ENCODE results near the gene ZSCAN31.
A peak's percentile ranks its signal among the peaks of the same experiment; 100 is the strongest.

The ZSCAN31 gene

GRCh38 chr6:28353981-28354676 lies 18.2 kb upstream of the ZSCAN31 start:
- no peaks in the 10 kb centered on the region for H3K9me3 ChIP-seq (ENCODE audit: control extremely low read depth in 1 of 5, control insufficient read depth in 4 of 5, insufficient read depth in 2 of 5, low read depth in 1 of 5, low read length in 4 of 5)
- no peaks in the 10 kb centered on the region for H3K27me3 ChIP-seq (replicated peaks in 2 of 5; ENCODE audit: control insufficient read depth in 4 of 5, insufficient read depth in 5 of 5, low read length in 4 of 5)
- H3K4me1 ChIP-seq (ENCODE audit: control extremely low read depth in 1 of 4, control insufficient read depth in 4 of 4, insufficient read depth in 4 of 4, low read length in 3 of 4) = peaks cover 10 to 54% (median 40%) of the 10 kb centered on the region in 4 experiments
- ChIA-PET CTCF (interaction anchor here (1.1 to 5.5 kb wide), 8 partner anchors 8 to 135 kb away, joined by 3 to 42 read pairs (median 4); partner anchors contain the start of gene ZSCAN31), POLR2A (no interaction called here)
- peak in 2 of 3 donors; percentile 50 to 51 for DNase-seq
- H3K4me3 ChIP-seq (ENCODE audit: control insufficient read depth in 1 of 7, extremely low read depth in 1 of 7, insufficient read depth in 4 of 7, low read depth in 2 of 7, low read length in 6 of 7) = no peak overlapping the region
- H3K27ac ChIP-seq (ENCODE audit: insufficient read depth in 1 of 2, low read depth in 1 of 2, low read length in 2 of 2, poor library complexity in 1 of 2, severe bottlenecking in 2 of 2) = peak overlapping the region in 1 of 2 experiments; percentile 62
- peaks cover 0 to 10% (median 1%) of the 10 kb centered on the region in 4 experiments for H3K36me3 ChIP-seq (ENCODE audit: control insufficient read depth in 4 of 4, insufficient read depth in 4 of 4, low read length in 3 of 4)
- WGBS (ENCODE audit: insufficient coverage) = 77% methylated on average over 11 of the region's 11 CpGs

DNA sequence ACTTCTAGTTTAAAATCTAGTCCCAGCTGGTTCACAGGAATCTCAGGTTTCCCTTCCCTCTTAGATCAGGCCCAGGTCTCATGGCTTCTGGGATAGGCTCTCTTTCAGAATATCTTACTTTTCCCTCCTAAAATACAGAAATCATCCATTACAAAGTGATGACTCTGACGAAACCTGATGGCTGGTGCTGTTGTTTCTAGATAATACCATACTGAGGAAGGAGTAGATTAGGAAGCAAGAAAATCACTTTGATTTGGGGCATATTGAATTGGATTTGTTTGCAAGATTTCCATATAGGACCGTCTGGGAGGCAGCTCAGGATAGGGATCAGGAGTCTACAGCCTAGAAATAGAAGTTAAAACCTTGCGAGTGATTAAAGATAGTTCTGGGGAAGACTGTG lies 17.4 kb upstream of the ZSCAN31 start:
- Histone ChIP-seq H3K9me3 (ENCODE audit: control extremely low read depth in 1 of 5, control insufficient read depth in 4 of 5, insufficient read depth in 2 of 5, low read depth in 1 of 5, low read length in 4 of 5) (no peaks in the 10 kb centered on the region), H3K4me3 (ENCODE audit: control insufficient read depth in 1 of 7, extremely low read depth in 1 of 7, insufficient read depth in 4 of 7, low read depth in 2 of 7, low read length in 6 of 7) (no peak overlapping the region), H3K27ac (ENCODE audit: insufficient read depth in 1 of 2, low read depth in 1 of 2, low read length in 2 of 2, poor library complexity in 1 of 2, severe bottlenecking in 2 of 2) (peak overlapping the region in 1 of 2 experiments; percentile 62), H3K27me3 (replicated peaks in 2 of 5; ENCODE audit: control insufficient read depth in 4 of 5, insufficient read depth in 5 of 5, low read length in 4 of 5) (no peaks in the 10 kb centered on the region), H3K4me1 (ENCODE audit: control extremely low read depth in 1 of 4, control insufficient read depth in 4 of 4, insufficient read depth in 4 of 4, low read length in 3 of 4) (peaks cover 10 to 54% (median 40%) of the 10 kb centered on the region in 4 experiments), H3K36me3 (ENCODE audit: control insufficient read depth in 4 of 4, insufficient read depth in 4 of 4, low read length in 3 of 4) (peaks cover 0 to 10% (median 1%) of the 10 kb centered on the region in 4 experiments)
- 93% methylated on average over 1 of the region's 3 CpGs for WGBS (ENCODE audit: insufficient coverage)
- ChIA-PET CTCF (interaction anchor here (1.1 to 5.5 kb wide), 4 partner anchors 9 to 30 kb away, joined by 3 to 42 read pairs (median 19); partner anchors contain the start of gene ZSCAN31), POLR2A (no interaction called here)
- no peak for DNase-seq

DNA sequence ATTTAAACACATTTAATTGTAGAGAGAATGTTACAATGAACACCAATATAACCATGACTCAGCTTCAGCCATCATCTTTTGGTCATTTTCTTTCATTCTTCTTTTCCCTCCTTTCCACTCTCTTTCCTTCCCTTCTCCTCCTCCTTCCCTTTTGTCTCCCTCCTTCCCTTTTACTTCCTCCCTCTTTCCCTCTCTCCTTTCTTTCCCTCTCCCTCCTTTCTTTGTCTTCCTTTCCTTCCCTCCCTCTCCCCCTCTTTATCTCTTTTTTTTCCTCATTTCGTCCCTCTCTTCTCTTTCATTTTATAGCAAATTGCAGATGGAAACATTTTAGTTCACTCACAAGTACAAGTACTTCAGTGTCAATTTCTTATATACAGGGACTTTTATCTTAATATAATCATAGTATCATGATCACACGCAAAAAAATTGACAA lies 15.6 kb upstream of the ZSCAN31 start:
- Histone ChIP-seq H3K9me3 (ENCODE audit: control extremely low read depth in 1 of 5, control insufficient read depth in 4 of 5, insufficient read depth in 2 of 5, low read depth in 1 of 5, low read length in 4 of 5) (no peaks in the 10 kb centered on the region), H3K27ac (ENCODE audit: insufficient read depth in 1 of 2, low read depth in 1 of 2, low read length in 2 of 2, poor library complexity in 1 of 2, severe bottlenecking in 2 of 2) (peak overlapping the region in 1 of 2 experiments; percentile 88), H3K4me1 (ENCODE audit: control extremely low read depth in 1 of 4, control insufficient read depth in 4 of 4, insufficient read depth in 4 of 4, low read length in 3 of 4) (peaks cover 13 to 46% (median 33%) of the 10 kb centered on the region in 4 experiments), H3K27me3 (replicated peaks in 2 of 5; ENCODE audit: control insufficient read depth in 4 of 5, insufficient read depth in 5 of 5, low read length in 4 of 5) (no peaks in the 10 kb centered on the region), H3K36me3 (ENCODE audit: control insufficient read depth in 4 of 4, insufficient read depth in 4 of 4, low read length in 3 of 4) (peaks cover 0 to 10% (median 1%) of the 10 kb centered on the region in 4 experiments), H3K4me3 (ENCODE audit: control insufficient read depth in 1 of 7, extremely low read depth in 1 of 7, insufficient read depth in 4 of 7, low read depth in 2 of 7, low read length in 6 of 7) (peak overlapping the region in 4 of 7 experiments; percentile 87 to 97 (median 92))
- ChIA-PET POLR2A (no interaction called here), CTCF (interaction anchor here (1.6 kb wide), 1 partner anchor 14 kb away, joined by 4 read pairs; no protein-coding TSS in a partner anchor)
- no CpG with 5 or more reads among the region's 2 CpGs for WGBS (ENCODE audit: insufficient coverage)
- DNase-seq = no peak

DNA sequence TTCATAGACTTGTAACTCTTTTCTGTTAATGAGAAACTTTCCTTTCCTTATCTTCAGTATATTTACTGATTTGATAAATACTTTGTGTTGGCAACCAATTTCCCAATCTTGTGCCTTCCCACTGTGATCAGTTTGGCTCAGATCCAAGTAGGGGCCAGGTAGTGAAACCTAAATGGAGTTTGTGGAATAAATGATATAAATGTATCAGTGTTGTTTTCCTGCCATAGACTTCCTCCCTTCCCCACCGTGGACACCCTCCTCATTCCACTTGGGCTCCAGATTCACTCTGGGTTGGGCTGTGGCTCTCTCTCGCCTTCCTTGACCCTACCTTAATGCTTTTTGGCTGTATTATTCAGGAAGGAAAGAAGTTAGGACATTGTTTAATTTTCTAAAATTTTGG lies 15.1 kb upstream of the ZSCAN31 start:
- no peaks in the 10 kb centered on the region for H3K27me3 ChIP-seq (replicated peaks in 2 of 5; ENCODE audit: control insufficient read depth in 4 of 5, insufficient read depth in 5 of 5, low read length in 4 of 5)
- H3K36me3 ChIP-seq (ENCODE audit: control insufficient read depth in 4 of 4, insufficient read depth in 4 of 4, low read length in 3 of 4) = peaks cover 0 to 10% (median 1%) of the 10 kb centered on the region in 4 experiments
- H3K27ac ChIP-seq (ENCODE audit: insufficient read depth in 1 of 2, low read depth in 1 of 2, low read length in 2 of 2, poor library complexity in 1 of 2, severe bottlenecking in 2 of 2) = peak overlapping the region in 1 of 2 experiments; percentile 88
- no CpG with 5 or more reads among the region's 2 CpGs for WGBS (ENCODE audit: insufficient coverage)
- POLR2A ChIA-PET = no interaction called here
- H3K4me1 ChIP-seq (ENCODE audit: control extremely low read depth in 1 of 4, control insufficient read depth in 4 of 4, insufficient read depth in 4 of 4, low read length in 3 of 4) = peaks cover 13 to 43% (median 29%) of the 10 kb centered on the region in 4 experiments
- CTCF ChIA-PET = interaction anchor here (1.6 kb wide), 2 partner anchors 13 to 70 kb away, joined by 4 read pairs; partner anchors contain the start of gene PGBD1
- H3K4me3 ChIP-seq (ENCODE audit: control insufficient read depth in 1 of 7, extremely low read depth in 1 of 7, insufficient read depth in 4 of 7, low read depth in 2 of 7, low read length in 6 of 7) = peak overlapping the region in 5 of 7 experiments; percentile 87 to 97 (median 92)
- DNase-seq = no peak
- H3K9me3 ChIP-seq (ENCODE audit: control extremely low read depth in 1 of 5, control insufficient read depth in 4 of 5, insufficient read depth in 2 of 5, low read depth in 1 of 5, low read length in 4 of 5) = no peaks in the 10 kb centered on the region

DNA sequence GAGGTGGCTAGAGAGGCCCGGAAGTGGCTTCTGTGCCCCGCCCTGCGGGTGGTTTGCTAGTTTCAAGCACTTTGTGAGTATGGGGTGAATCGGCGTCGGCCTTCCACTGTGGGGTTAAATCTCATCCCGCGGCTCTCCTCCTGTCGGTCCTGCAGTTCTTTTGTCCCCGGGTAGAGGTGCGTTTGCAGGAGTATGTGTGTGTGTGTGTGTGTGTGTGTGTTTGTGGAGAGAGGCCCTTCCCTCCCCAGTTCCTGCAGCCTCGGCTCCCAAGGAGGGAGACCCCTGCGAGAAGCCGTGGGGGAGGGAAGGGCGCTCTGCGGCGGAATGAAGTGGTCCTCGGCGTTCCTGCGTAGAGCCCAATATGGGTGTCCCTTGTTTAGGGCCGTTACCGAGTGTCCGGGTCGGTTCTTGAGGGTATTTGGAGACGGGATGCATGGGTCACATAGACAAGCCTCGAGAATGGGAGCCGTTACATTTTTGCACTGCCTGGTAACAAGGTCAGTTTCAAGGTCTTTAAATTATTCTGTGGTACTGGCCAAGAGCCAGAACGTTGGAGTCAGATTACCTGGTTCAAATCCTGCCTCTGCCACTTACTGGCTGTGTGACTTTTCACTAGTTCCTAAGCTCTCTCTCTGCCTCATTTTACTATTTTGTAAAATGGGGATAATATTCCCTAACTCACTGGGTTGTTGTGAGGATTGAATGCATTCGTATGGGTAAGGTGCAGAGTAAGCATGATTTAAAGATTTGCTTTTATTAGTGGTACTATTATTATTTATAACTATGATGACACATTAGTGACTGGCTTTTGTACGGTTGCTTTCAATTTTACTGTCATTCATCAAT lies 14.2 kb upstream of the ZSCAN31 start, which contains the start of gene ZKSCAN3:
TSS of gene ZKSCAN3 (plus strand) at position 56 of the 846 bp plus-strand sequence. CDS start 9,640 bp downstream, outside the sequence.
- peak; percentile 88 to 95 (median 92) for DNase-seq
- Histone ChIP-seq H3K27ac (ENCODE audit: insufficient read depth in 1 of 2, low read depth in 1 of 2, low read length in 2 of 2, poor library complexity in 1 of 2, severe bottlenecking in 2 of 2) (peak within 1 kb of the TSS; percentile 70 to 88), H3K4me3 (ENCODE audit: control insufficient read depth in 1 of 7, extremely low read depth in 1 of 7, insufficient read depth in 4 of 7, low read depth in 2 of 7, low read length in 6 of 7) (peak within 1 kb of the TSS; percentile 79 to 97 (median 91)), H3K4me1 (ENCODE audit: control extremely low read depth in 1 of 4, control insufficient read depth in 4 of 4, insufficient read depth in 4 of 4, low read length in 3 of 4) (peaks cover 10 to 36% (median 21%) of the 10 kb centered on the region in 4 experiments), H3K9me3 (ENCODE audit: control extremely low read depth in 1 of 5, control insufficient read depth in 4 of 5, insufficient read depth in 2 of 5, low read depth in 1 of 5, low read length in 4 of 5) (no peaks in the 10 kb centered on the region), H3K27me3 (replicated peaks in 2 of 5; ENCODE audit: control insufficient read depth in 4 of 5, insufficient read depth in 5 of 5, low read length in 4 of 5) (no peaks in the 10 kb centered on the region), H3K36me3 (ENCODE audit: control insufficient read depth in 4 of 4, insufficient read depth in 4 of 4, low read length in 3 of 4) (peaks cover 0 to 10% (median 1%) of the 10 kb centered on the region in 4 experiments)
- CTCF ChIA-PET = interaction anchor here (1.6 kb wide), 2 partner anchors 12 to 69 kb away, joined by 4 read pairs; partner anchors contain the start of gene PGBD1
- 0% methylated on average over 23 of the region's 30 CpGs for WGBS (ENCODE audit: insufficient coverage)
- POLR2A ChIA-PET = interaction anchor here (0.6 to 1.0 kb wide), 3 partner anchors 14 to 209 kb away, joined by 4 to 9 read pairs (median 5); partner anchors contain the start of gene ZSCAN31

GRCh38 chr6:28349344-28349891 lies 13.5 kb upstream of the ZSCAN31 start:
- 0% methylated on average over 5 of the region's 9 CpGs for WGBS (ENCODE audit: insufficient coverage)
- peak overlapping the region; percentile 79 to 97 (median 91) for H3K4me3 ChIP-seq (ENCODE audit: control insufficient read depth in 1 of 7, extremely low read depth in 1 of 7, insufficient read depth in 4 of 7, low read depth in 2 of 7, low read length in 6 of 7)
- peak overlapping the region; percentile 70 to 88 for H3K27ac ChIP-seq (ENCODE audit: insufficient read depth in 1 of 2, low read depth in 1 of 2, low read length in 2 of 2, poor library complexity in 1 of 2, severe bottlenecking in 2 of 2)
- H3K27me3 ChIP-seq (replicated peaks in 2 of 5; ENCODE audit: control insufficient read depth in 4 of 5, insufficient read depth in 5 of 5, low read length in 4 of 5) = no peaks in the 10 kb centered on the region
- no peaks in the 10 kb centered on the region for H3K9me3 ChIP-seq (ENCODE audit: control extremely low read depth in 1 of 5, control insufficient read depth in 4 of 5, insufficient read depth in 2 of 5, low read depth in 1 of 5, low read length in 4 of 5)
- ChIA-PET POLR2A (interaction anchor here (0.6 to 1.0 kb wide), 3 partner anchors 13 to 208 kb away, joined by 4 to 9 read pairs (median 5); partner anchors contain the start of gene ZSCAN31), CTCF (interaction anchor here (1.6 kb wide), 1 partner anchor 68 kb away, joined by 4 read pairs; the partner anchor contains the start of gene PGBD1)
- H3K36me3 ChIP-seq (ENCODE audit: control insufficient read depth in 4 of 4, insufficient read depth in 4 of 4, low read length in 3 of 4) = peaks cover 0 to 10% (median 1%) of the 10 kb centered on the region in 4 experiments
- DNase-seq = no peak
- peaks cover 10 to 29% (median 17%) of the 10 kb centered on the region in 4 experiments for H3K4me1 ChIP-seq (ENCODE audit: control extremely low read depth in 1 of 4, control insufficient read depth in 4 of 4, insufficient read depth in 4 of 4, low read length in 3 of 4)

All from common myeloid progenitor, CD34-positive (primary cell).